ENCODE data around the gene TNFAIP8L3.
A peak's percentile ranks its signal among the peaks of the same experiment; 100 is the strongest.
"Not testable (repeated sequence)": the region's sequence is repeated elsewhere in the genome, so short reads cannot be mapped to it uniquely, and the experiment has no call there.

TNFAIP8L3 gene

DNA sequence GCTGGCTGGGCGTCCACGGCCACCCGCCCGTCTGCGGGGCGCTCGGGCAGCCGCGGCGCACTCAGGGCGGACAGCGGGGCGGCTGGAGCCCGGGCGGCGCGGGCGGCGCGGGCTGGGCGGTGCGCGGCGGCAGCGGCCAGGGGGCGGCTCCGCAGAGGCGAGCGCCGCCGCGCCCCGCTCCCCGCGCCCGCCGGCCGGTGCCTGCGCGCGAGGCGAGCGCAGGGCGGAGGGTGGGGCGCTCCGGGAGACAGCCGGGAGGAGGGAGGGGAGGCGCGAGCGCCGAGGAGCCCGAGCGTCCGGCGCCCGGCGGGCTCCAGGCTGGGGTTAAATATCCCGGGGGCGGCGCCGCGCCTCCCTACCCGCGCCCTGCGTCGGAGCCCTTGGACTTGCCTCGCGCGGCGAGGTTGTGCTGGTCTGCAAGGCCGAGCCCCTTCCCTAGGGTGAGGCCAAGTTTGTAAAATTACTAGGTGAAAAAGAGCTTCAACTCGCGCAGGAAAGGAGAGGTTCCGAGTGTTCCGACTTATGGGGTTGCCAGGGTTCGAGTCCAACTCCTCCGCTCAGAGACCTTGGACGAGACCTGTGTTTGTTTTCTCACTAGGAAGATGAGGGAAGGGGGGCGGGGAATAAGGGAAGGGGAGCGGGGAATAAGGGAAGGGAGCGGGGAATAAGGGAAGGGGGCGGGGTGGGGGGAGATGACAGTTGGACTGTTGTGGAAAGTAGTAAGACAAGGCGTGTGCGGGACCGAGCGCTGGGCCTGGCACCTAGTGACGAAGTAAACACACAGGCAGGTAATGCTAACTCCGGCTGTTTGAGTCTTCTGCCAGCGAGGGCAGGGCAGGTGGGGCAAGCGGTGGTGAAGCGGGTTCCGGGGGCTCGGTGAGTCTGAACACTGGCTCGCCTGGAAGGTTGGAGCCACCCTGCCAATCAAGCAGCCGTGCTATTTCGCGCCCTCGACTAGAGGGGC is at the start of gene TNFAIP8L3:
TNFAIP8L3 (minus strand) TSS at position 301 of the 964 bp plus-strand sequence. CDS start 311 bp downstream, outside the sequence.
- peak; percentile 11 for DNase-seq

DNA sequence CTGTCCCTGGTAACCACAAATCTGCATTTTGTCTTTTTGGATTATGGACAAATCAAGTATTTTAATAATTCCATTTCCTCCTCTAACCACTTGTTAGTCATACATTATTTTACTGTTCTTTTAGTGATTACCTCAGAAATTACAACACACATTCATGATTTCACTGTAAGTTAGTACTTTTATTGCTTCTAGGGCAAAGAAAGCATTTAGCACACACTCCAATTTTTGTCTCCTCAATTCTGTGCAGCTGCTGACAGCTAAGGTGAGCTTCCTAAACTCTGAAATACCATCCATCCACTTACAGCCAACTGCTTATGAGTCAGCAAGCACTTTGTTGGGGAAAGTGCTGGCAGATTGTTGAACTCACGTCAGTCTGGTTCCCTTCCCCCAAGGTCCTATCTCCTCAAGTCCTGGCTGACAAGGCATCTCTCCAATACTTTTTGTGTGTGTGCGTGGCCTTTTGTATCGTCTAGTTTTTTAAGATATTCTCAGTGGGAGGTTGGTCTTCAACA is 49.4 kb upstream of the TNFAIP8L3 start:
- DNase-seq, result no peak

DNA sequence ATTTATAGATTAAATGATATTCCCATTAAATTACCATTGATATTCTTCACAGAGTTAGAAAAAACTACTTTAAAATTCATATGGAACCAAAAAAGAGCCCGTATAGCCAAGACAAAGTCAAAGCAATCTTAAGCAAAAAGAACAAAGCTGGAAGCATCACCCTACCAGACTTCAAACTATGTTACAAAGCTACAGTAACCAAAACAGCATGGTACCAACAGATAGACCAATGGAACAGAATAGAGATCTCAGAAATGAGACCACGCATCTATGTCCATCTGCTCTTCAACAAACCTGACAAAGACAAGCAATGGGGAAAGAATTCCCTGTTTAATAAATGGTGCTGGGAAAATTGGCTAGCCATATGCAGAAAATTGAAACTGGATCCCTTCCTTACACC is 45.6 kb upstream of the TNFAIP8L3 start:
- not testable (repeated sequence) for DNase-seq

DNA sequence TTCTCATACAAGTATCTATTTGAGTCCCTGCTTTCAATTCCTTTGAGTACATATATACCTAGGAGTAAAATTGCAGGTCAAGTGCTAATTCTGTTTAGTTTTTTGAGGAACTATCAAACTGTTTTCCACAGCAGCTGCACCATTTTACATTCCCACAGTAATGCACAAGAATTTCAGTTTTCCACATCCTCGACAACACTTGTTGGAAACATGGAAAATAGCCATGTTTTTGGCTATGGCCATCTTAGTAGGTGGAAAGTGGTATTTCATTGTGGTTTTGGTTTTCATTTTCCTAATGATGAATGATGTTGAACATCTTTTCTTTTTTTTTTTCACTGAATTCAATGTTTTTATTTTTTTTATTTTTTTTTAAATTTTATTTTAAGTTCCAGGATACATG is 44.4 kb upstream of the TNFAIP8L3 start:
- no peak for DNase-seq

DNA sequence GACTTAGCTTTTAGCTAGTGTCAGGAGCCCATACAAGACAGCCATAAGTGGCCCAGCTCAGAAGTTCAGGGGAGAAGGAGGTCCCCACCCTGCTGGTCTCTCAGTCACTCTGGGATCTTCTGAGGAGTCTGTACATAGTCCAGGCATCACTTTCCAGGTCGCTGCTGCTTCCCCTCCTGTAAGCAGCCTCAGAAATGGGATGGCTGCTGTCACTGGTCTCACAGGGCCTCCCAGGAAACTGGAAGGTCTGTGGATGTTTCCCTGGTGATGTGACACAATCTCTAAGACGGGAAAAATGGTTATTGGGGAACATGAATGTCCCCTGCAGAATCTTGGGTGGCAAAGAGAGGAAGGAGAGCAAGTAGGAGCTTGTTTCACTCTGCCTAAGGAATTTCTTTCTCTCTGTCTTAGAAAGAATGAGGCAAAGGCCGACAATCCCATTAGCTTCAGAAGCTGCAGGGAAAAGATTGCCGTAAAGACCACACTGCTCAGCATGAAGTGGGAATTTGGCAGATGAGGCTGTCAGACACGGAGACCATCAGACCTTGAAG is 43.2 kb upstream of the TNFAIP8L3 start:
- DNase-seq, result no peak

DNA sequence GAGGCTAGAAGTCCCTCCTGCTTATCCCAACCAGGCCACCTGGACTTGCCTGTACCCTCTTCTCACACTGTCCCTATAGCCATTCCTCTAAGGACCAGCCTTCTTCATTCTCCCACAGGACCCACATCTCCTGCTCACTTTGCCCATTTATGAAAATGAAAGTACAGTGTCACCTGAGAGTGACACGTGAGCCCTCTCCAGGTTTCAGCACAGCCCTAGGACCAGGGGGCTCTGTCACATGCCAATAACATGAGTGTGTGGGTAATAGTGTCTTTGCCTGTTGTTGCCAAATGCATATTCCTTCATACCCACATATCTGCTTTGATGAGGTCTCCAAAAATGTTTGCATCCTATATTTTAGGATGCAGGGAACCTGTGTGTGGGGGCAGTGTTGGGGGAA is 42.3 kb upstream of the TNFAIP8L3 start:
- no peak for DNase-seq

DNA sequence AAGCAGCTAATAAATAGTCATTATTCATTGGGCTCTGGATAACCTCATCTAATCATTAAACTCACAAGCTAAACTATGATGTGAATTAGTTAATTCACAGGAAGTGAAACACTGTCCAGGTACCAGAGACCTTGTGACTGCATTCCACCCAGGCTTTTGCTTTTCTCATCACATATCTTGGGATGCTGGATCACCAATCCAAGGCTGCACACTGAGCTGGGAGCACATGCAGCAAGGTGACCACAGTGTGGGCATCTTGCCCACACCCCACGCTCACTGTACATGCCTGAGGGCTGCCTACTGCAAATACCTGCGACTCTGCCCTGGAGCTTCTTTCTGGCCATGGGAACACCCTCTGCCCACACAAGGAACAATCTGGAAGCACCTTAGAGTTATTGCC is 40.6 kb upstream of the TNFAIP8L3 start:
- no peak for DNase-seq

DNA sequence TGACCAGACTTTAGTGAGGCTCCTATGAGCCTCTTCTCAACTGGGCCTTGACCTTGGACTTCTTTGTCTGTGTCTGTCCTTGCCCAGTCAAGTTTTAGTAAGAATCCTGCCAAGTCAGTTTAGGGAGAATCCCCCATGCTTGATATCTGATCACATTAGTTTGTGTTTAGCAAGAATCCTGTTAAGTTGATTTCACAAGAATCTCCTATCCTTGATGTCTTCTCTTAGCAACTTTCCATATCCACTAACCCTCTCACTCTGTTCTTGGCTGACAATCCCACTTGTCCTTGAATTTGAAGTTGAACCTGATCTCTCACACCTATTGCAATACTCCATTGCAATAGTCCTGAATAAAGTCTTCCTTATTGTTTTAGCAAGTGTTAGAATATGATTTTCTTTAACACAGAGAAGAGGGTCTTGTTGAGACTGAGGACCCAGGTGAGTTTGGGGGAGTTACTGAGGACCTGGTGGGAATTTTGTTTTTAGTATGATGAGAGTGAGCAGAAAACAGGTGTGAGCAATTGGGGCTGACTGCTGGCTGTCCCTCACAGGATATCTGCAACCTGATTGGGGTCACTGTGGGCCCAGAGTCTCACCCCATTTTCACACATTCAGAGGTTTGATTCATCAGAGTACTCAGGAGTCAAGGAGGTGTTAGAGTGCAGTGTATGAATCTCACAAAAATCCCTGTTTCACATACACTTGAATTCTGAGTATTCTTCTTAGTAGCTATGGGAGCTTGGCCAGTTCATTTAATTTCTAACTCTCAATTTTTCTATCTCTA is 39.9 kb upstream of the TNFAIP8L3 start:
- no peak for DNase-seq

DNA sequence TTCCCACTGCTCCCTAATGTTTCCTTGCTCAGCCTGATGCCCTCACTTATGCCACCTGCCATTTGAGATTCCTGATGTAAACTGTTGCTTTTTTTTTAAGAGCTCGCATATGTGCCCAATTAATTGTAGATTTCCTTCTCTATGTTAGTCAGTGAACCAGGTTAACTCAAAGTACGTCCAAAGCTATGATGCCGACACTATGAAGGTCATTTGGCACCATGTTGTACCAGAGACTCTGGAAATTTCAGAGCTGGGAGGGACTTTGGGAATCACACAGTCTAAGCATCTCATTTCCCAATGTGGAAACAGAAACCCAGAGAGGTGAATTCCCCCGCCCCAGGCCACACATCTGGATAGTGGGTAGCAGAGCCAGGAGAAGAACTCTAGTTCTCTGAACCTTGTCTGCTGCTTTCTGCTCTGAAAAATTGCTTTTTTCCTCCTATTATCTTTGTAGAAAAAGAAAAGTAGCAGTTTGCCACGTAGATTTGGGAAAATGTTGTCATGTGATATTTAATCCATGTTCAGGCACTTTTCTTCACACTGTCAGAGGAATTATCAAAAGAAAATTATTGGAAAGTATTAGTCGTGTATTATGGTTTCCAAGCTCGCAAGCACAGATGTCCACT is 38.5 kb upstream of the TNFAIP8L3 start:
- DNase-seq, result no peak

DNA sequence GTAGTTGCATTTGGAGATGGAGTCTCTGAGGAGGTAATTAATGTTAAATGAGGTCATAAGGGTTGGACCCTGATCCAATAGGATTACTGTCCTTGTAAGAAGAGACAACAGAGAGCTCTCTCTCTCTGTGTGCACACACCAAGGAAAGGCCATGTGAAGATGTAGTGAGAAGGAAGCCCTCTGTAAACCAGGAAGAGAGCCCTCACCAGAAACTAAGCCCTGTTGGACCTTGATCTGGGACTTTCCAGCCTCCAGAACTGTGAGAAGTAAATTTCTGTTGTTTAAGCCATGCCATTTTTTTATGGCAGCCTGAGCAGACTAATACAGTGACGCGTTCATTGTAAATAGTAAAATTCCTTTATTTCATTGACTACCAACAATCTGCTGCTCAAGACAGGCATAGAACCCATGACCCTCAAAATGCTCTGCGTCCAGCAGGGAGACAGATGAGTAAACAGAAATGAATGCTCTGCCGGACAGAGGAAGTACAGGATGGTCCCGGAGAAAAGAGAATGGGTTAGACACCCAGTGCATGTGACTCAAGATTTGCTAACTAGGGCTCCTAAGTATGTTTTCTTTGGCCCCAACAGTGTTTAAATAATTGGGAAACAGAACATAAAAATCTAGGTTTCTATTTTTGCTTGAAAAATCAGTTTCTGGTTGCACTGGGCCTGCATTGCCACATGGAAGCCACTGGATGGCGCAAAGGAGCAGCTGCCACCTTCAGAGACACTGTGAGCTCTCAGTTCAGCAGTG is 37.9 kb upstream of the TNFAIP8L3 start:
- DNase-seq, result no peak

DNA sequence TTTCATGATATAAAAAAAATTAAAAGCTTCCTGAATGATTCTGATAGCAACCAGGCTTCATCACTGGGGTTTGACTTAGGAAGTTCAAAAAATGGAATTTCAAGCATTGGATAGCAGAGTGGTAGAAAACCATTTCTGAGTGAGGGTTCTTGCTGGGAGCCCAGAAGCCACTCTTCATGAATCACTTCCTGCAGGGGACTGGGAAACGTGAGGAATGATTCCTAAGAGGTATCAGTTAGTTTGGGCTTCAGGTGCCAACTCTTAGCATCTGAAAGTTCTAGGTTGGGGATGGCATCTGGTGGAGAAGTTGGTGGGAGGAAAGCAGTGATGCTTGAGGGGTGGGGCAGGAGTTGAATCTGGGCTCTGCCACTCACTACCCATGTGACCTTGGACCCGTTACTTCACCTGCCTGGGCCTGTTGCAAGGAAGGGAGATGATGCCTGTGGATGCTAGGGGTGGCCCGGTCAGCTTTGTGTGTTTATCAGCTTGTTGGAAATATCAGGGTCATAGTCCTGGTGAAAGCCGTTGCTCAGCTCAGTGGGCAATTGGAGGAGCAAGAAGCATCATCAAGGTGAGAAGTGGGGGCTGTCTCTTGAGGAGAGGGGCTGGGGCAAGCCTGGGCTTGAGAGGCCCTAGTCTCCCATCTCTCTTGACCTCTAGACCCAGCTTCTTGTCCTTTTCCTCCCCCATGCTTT is 37.0 kb upstream of the TNFAIP8L3 start:
- DNase-seq, result no peak

DNA sequence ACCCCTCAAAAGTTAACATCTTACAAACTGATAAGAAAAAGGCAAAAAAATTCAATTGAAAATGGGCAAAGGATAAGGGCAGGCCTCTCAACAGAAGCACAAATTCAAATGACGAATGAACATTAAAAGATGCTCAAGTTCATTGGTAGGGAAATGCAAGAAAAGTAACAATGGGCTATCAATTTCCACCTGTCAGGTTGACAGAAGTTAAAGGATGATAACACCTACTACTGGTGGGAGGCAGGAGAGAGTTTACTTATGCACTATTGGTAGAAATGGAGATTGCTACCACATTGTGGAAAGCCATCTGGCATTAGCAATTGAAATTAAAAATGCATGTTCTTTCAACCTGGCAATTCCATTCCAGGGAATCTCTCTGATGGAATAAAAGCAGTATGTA is 35.6 kb upstream of the TNFAIP8L3 start:
- DNase-seq, result no peak

DNA sequence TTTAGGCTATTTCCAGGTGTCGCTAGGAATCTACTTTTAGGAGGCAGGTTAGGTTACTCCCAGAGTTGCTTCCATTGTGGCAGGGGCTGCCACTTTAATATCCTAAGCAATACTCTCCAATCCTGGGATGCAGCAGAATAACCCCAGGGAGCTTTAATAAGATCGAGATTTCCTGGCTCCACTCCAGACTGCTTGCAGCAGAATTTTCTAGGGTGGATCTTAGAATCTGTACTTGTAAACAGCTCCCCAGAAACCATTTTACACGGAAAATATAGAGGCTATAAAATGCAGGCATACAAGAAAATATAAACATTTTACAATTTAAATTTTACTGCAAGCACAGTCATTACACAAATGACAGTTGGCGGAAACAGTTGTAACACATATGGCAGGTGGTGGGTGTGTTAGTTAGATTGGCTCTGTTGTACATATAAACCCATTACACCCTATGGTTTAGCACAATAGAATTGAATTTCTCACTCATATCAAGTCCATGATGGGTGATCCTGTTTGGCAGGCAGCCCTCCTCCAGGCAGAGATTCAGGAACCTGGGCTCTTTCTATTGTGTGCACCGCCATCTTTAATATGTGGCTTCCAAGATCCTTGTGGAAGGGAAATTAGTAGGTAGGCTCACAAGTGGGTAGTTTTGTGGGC is 35.0 kb upstream of the TNFAIP8L3 start:
- DNase-seq, result no peak

DNA sequence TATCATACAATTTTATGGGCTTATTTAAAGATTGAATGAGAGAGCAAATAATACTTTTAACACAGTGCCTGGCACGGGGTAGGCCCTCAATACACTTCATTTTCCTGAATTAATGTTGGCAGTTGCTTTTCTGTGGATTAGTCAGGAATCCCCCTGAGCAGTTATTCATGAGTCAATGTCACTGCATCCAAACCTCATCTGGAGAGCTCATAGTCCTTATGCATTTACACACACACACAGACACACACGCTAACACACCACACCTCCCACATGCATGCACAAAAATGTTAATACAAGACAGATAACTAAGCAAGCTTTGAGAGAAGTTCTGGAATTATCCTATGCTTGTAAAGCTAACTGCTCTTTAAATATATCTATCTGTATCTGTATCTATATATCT is 34.0 kb upstream of the TNFAIP8L3 start:
- DNase-seq, result no peak

DNA sequence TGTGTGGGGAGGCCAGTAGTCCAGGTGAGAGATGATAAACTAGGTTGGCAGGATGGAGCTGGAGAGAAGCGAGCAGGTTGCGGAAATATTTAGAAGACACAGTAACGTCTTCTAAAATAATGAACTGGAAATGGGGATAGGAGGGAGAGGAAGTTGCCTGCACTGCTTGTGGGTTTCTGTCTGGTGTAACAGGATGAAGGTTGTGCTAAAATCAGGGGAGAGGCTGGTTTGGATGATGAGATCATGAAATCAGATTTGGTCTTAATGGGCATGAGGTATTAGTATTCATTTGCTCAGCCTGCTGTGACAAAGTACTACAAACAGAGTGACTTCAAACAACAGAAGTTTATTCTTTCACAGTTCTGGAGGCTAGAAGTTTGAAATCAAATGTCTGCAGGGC is 32.1 kb upstream of the TNFAIP8L3 start:
- DNase-seq, result no peak

DNA sequence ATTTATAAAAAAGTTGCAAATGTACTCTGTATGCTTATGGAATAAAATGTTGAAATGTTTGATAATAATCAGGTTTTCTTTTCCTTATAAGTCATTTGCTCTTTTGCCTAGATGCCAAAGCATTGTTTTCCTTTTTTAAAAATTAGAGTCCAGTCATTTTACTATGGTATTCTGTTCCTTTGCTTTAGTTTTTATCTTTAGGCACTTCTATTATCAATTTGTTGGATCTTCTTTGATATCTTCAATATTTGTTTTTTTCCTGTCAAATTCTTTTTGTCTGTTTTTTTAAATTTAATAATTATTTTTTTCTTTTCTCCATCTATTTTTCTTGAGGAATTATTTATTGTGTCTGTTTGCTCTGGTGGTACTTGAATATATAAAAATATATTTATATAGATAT is 28.3 kb upstream of the TNFAIP8L3 start:
- DNase-seq, result not testable (repeated sequence)

DNA sequence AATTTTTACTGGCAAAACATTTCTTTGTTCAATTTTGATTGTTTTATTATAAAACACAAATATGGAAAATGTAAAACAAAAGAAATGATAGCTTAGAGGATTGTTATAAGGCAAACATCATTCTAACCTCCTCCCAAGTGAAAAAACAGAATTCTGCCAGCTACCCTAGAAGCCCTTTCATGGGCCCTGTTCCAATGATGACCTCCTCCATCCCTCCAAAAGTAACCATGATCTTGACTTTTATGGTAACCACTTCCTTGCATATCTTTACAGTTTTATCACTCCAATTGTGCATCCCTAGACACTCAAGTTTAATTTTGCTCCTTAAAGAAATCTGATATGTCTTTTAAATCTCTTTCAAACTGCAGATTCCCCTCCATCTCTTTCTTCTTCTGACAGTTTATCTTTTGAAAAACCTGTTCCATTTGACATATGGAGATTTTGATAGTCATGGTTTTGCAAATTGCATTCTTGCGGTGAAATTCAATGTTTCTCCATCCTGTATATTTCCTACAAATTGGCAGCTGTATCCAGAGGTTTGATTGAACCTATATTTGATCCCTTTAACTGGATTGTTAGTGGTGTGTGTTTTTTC is 27.0 kb upstream of the TNFAIP8L3 start:
- no peak for DNase-seq

DNA sequence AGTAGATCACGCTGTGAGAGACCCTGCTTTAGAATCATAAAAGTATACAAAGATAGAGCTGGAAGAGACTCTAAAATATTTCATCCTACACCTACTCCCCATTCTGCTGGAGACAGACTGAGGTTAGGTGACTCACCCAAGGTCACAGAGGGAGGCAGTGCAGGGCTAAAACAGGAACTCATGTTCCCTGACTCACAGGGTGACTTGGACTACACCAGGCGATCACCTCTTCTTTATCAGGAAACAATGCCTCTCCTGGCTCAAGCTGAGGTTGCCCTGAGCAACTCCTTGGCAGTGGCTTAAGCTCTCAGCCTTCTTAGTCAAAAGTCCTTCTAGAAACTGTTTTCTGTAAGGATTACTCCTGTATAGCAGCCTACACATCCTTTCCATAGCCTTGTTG is 26.4 kb upstream of the TNFAIP8L3 start:
- DNase-seq, result no peak

DNA sequence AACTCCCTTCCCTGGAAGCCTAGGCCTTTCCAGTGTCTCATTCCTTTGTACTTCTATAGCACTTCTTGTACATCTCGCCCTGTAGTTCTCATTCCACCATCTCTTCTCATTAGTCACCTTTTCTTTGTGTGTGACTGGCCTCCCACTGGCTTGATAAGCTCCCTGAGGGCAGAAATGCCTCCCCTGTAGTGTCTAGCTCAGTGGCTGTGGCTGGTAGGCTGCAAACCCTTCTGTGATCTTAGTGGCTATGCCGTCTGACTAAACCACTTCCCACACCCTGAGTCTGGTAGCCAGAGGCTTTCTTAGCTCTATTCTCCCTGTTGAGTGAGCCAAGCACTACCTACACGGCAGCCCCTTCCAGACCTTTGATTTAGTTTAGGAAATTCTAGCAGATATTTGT is 24.4 kb upstream of the TNFAIP8L3 start:
- DNase-seq, result no peak

DNA sequence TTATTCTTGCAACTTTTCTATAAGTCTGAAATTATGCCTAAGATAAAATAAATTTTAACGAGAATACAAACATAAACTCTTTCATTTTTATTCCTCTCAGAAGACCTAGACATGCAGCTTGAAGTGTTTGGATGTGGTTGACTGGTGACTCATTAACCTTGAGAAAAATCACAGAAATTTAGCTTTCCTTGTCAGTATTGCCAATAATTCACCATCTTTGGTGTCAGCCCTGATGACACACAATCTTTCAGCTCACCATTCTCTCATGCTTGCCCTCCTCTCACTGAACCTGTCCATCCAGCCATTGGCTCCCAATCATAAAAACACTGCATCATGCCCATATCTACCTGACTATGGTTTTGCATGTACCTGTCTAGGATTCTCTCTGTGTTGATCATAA is 22.6 kb upstream of the TNFAIP8L3 start:
- DNase-seq, result no peak

Measured in NCI-H510A (cell line).